Lower lobe of right lung (tissue), 2 donors: ENCODE data around the gene HIF1A. TPM values are rescaled to one million over a fixed set of nuclear protein-coding genes. Genes with fewer than 3 reads are reported as not detected.
"Not testable (repeated sequence)": the region's sequence is repeated elsewhere in the genome, so short reads cannot be mapped to it uniquely, and the experiment has no call there.

Experiments used
- ATAC-seq, 2 donors: fragments of 200-7000 bp; cut with Tn5 transposase; one replicate each; pipeline ENCODE4 v1.9.1; 2020 to 2022; ENCODE audit warnings: mild to moderate bottlenecking in 2 of 2, moderate library complexity in 2 of 2
- DNase-seq: peaks from one replicate; pipeline ENCODE4 v3.0.0-alpha.2; 2020
- H3K27ac ChIP-seq: fragments of 200-600 bp; one replicate; pipeline ENCODE4 v1.8.0; 2022
- H3K27me3 ChIP-seq: fragments of 200-600 bp; one replicate; pipeline ENCODE4 v1.8.0; 2022; ENCODE audit warnings: low read depth
- H3K36me3 ChIP-seq: fragments of 200-600 bp; one replicate; pipeline ENCODE4 v1.8.0; 2022; ENCODE audit warnings: mild to moderate bottlenecking
- H3K4me1 ChIP-seq: fragments of 200-600 bp; one replicate; pipeline ENCODE4 v1.8.0; 2022
- H3K4me3 ChIP-seq: fragments of 200-600 bp; one replicate; pipeline ENCODE4 v1.8.0; 2022; ENCODE audit warnings: mild to moderate bottlenecking
- H3K9me3 ChIP-seq: fragments of 200-600 bp; one replicate; pipeline ENCODE4 v1.8.0; 2022
- intact Hi-C: fragments of 100-400 bp; cut with DNase I; formaldehyde crosslinking; loops from one replicate; pipeline ENCODE4 v1.11.0; 2022
- total RNA-seq: library from RNA; stranded (reverse); fragmentation: NEBNext Ultra II Directional; extraction: Animal tissue kit (Norgen Biotek cat#: 25700); gene quantifications from one replicate; pipeline ENCODE4 v1.2.1, GENCODE V29; 2021
- TF ChIP-seq, protein P1 (sequence below): fragments of 200-600 bp; IDR thresholded peaks from one replicate; pipeline ENCODE4 v1.8.0; 2022; ENCODE audit warnings: antibody characterized with exemption, mild to moderate bottlenecking
- donor health status: DM: no; HTN: yes; CAD: no; lungs with severe emphysema.

Gene HIF1A
- total RNA-seq, 1 donor from 2014 or later: 68.6 TPM

DNA sequence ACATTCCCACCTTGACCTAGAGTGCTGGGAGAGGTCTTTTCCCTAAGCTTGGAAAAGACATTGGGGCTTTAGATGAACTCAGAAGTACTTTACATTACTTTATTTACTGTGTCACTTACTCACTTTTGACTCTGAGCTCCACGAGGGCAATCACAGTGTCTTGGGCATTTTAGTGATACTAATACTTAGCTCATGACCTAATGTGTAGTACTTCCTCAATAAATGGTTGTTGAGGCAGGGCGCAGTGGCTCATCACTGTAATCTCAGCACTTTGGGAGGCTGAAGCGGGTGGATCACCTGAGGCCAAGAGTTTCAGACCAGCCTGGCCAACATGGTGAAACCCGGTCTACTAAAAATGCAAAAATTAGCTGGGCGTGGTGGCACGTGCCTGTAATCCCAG, 47.1 kb downstream of the HIF1A start:
- intact Hi-C loops: no loop called here

GRCh38 chr14:61744238-61744637, 48.9 kb downstream of the HIF1A start:
- intact Hi-C loops: no loop called here
- ATAC-seq (no peak), DNase-seq (no peak)
- H3K9me3 ChIP-seq: no peaks in the 10 kb centered on the region
- H3K27me3 ChIP-seq: no peaks in the 10 kb centered on the region
- H3K27ac ChIP-seq: no peak overlapping the region
- TF ChIP-seq, protein P1, sequence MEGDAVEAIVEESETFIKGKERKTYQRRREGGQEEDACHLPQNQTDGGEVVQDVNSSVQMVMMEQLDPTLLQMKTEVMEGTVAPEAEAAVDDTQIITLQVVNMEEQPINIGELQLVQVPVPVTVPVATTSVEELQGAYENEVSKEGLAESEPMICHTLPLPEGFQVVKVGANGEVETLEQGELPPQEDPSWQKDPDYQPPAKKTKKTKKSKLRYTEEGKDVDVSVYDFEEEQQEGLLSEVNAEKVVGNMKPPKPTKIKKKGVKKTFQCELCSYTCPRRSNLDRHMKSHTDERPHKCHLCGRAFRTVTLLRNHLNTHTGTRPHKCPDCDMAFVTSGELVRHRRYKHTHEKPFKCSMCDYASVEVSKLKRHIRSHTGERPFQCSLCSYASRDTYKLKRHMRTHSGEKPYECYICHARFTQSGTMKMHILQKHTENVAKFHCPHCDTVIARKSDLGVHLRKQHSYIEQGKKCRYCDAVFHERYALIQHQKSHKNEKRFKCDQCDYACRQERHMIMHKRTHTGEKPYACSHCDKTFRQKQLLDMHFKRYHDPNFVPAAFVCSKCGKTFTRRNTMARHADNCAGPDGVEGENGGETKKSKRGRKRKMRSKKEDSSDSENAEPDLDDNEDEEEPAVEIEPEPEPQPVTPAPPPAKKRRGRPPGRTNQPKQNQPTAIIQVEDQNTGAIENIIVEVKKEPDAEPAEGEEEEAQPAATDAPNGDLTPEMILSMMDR: no peak
- H3K4me1 ChIP-seq: no peaks in the 10 kb centered on the region
- H3K4me3 ChIP-seq: no peak overlapping the region
- peaks cover 88% of the 10 kb centered on the region for H3K36me3 ChIP-seq

More for the DNA sequence above, 47.1 kb downstream of the HIF1A start:
- no peak for ATAC-seq
- TF ChIP-seq, protein P1: no peak
- H3K27me3 ChIP-seq: no peaks in the 10 kb centered on the region
- H3K9me3 ChIP-seq: no peaks in the 10 kb centered on the region
- H3K4me1 ChIP-seq: no peaks in the 10 kb centered on the region
- H3K27ac ChIP-seq: no peak overlapping the region
- peaks cover 98% of the 10 kb centered on the region for H3K36me3 ChIP-seq
- no peak overlapping the region for H3K4me3 ChIP-seq
- no peak for DNase-seq

DNA sequence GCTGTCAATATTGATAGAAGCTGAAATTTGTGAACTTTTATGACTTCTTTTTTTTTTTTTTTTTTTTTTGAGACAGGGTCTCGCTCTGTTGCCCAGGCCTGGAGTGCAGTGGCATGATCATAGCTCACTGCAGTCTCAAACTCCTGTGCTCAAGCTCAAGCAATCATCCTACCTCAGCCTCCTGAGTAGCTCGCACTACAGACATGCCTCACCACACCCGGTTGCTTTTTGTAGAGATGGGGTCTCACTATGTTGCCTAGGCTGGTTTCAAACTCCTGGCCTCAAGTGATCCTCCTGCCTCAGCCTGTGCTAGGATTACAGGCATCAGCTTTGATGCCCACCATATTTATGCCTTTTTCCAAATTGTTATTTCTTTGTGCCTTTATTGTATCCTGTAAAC, 51.0 kb downstream of the HIF1A start:
- H3K27me3 ChIP-seq, DNase-seq, H3K27ac ChIP-seq, intact Hi-C loops, H3K9me3 ChIP-seq, ATAC-seq, H3K4me3 ChIP-seq: not testable (repeated sequence)
- peaks cover 13% of the 10 kb centered on the region for H3K4me1 ChIP-seq
- peaks cover 67% of the 10 kb centered on the region for H3K36me3 ChIP-seq

GRCh38 chr14:61746881-61747280, 51.6 kb downstream of the HIF1A start:
- intact Hi-C loops: no loop called here
- no peak overlapping the region for H3K4me3 ChIP-seq
- no peaks in the 10 kb centered on the region for H3K27me3 ChIP-seq
- TF ChIP-seq, protein P1: no peak
- H3K4me1 ChIP-seq: peaks cover 18% of the 10 kb centered on the region
- H3K9me3 ChIP-seq: no peaks in the 10 kb centered on the region
- H3K36me3 ChIP-seq: peaks cover 62% of the 10 kb centered on the region
- no peak for ATAC-seq
- DNase-seq: no peak
- no peak overlapping the region for H3K27ac ChIP-seq

DNA sequence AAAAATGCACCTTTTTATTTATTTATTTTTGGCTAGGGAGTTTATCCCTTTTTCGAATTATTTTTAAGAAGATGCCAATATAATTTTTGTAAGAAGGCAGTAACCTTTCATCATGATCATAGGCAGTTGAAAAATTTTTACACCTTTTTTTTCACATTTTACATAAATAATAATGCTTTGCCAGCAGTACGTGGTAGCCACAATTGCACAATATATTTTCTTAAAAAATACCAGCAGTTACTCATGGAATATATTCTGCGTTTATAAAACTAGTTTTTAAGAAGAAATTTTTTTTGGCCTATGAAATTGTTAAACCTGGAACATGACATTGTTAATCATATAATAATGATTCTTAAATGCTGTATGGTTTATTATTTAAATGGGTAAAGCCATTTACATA, 52.0 kb downstream of the HIF1A start:
- no peaks in the 10 kb centered on the region for H3K9me3 ChIP-seq
- intact Hi-C loops: no loop called here
- H3K4me1 ChIP-seq: peaks cover 22% of the 10 kb centered on the region
- DNase-seq (no peak), ATAC-seq (no peak)
- peaks cover 57% of the 10 kb centered on the region for H3K36me3 ChIP-seq
- H3K4me3 ChIP-seq: no peak overlapping the region
- H3K27me3 ChIP-seq: no peaks in the 10 kb centered on the region
- TF ChIP-seq, protein P1: no peak
- H3K27ac ChIP-seq: no peak overlapping the region

DNA sequence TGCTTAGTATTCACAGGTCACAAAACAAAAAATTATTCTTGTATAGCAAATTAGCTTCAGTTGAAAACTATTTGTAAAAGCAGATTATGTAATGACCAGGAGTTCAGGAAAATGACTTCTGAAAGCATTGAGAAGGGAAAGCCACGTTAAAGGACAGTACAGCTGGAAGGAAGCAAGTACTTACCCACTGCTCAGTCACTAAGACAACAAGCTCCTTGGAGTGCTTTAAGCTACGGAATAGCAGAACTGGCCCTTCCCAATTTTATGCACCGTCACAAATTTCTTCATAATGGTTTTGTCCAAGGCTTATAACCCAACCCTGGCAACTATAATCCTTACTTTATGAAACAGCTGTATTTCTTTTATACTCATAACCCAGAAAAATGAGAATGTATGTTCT, 54.0 kb downstream of the HIF1A start:
- no peak overlapping the region for H3K27ac ChIP-seq
- TF ChIP-seq, protein P1: no peak
- ATAC-seq: peak; percentile 50 to 62

More for the DNA sequence above, 54.0 kb downstream of the HIF1A start:
- intact Hi-C loops: no loop called here
- no peaks in the 10 kb centered on the region for H3K9me3 ChIP-seq
- no peak for DNase-seq
- no peaks in the 10 kb centered on the region for H3K27me3 ChIP-seq
- H3K4me3 ChIP-seq: peak overlapping the region; percentile 56
- H3K36me3 ChIP-seq: peaks cover 38% of the 10 kb centered on the region
- peaks cover 28% of the 10 kb centered on the region for H3K4me1 ChIP-seq
